Activated CD8-positive, alpha-beta memory T cell treated with anti-CD3 and anti-CD28 coated beads, Interleukin-2, amount 10 ng/mL, durations not matched to agents 7 days and 5 days (primary cell): Measurements from ENCODE around the gene NBL1. TPM values are rescaled to one million over a fixed set of nuclear protein-coding genes. Genes with fewer than 3 reads are reported as not detected.

Source experiments
- ATAC-seq: fragments of 150-1000 bp; cut with Tn5 transposase; one replicate; pipeline ENCODE4 v1.10.0; 2021; ENCODE audit warnings: moderate library complexity
- CTCF ChIA-PET: fragments of 350-600 bp; sonication (Branson Sonifier 250); formaldehyde crosslinking; loops from one replicate; lab custom pipeline; 2021; ENCODE audit warnings: antibody characterized with exemption; lab: Charles Lee
- DNase-seq: peaks from one replicate; pipeline ENCODE4 v3.0.0-alpha.2; 2020
- H3K27ac Mint-ChIP-seq: one replicate; pipeline ENCODE4 v1.8.0; 2021; ENCODE audit warnings: mild to moderate bottlenecking, mixed read lengths
- H3K27me3 Mint-ChIP-seq: one replicate; pipeline ENCODE4 v1.8.0; 2021; ENCODE audit warnings: mixed read lengths
- H3K36me3 Mint-ChIP-seq: one replicate; pipeline ENCODE4 v1.8.0; 2021; ENCODE audit warnings: mild to moderate bottlenecking, mixed read lengths
- H3K4me1 Mint-ChIP-seq: one replicate; pipeline ENCODE4 v1.8.0; 2021; ENCODE audit warnings: mixed read lengths
- H3K4me3 Mint-ChIP-seq: one replicate; pipeline ENCODE4 v1.8.0; 2021; ENCODE audit warnings: mild to moderate bottlenecking, moderate library complexity, mixed read lengths
- H3K9me3 Mint-ChIP-seq: one replicate; pipeline ENCODE4 v1.8.0; 2022; ENCODE audit warnings: low read depth, mixed read lengths
- total RNA-seq, 2 experiments: library from RNA; stranded (reverse); gene quantifications; one replicate each; pipeline ENCODE4 v1.2.3, GENCODE V29; 2021

The NBL1 gene
- total RNA-seq, 2 experiments from 2014 or later, result 39.4 to 49.8 TPM

- CTCF ChIA-PET, result interaction anchor here (3.8 kb wide), 1 partner anchor 11 kb away, joined by 22 read pairs; no protein-coding TSS in a partner anchor
- Mint-ChIP-seq H3K9me3 (no peaks in the 10 kb centered on the region), H3K27ac (no peak overlapping the region)
These were observed 28.1 kb downstream of the NBL1 start for GRCh38 chr1:19672237-19672636.

GRCh38 chr1:19675797-19676196 lies 31.7 kb downstream of the NBL1 start:
- peaks cover 3% of the 10 kb centered on the region for H3K27me3 Mint-ChIP-seq
- H3K4me1 Mint-ChIP-seq, result no peaks in the 10 kb centered on the region
- ATAC-seq (no peak), DNase-seq (no peak)
- no peak overlapping the region for H3K27ac Mint-ChIP-seq
- H3K4me3 Mint-ChIP-seq, result no peak overlapping the region
- H3K9me3 Mint-ChIP-seq, result no peaks in the 10 kb centered on the region
- H3K36me3 Mint-ChIP-seq, result no peaks in the 10 kb centered on the region
- CTCF ChIA-PET, result interaction anchor here (1.2 kb wide), 1 partner anchor 28 kb away, joined by 4 read pairs; no protein-coding TSS in a partner anchor

More at GRCh38 chr1:19672237-19672636, 28.1 kb downstream of the NBL1 start:
- no peaks in the 10 kb centered on the region for H3K36me3 Mint-ChIP-seq
- H3K27me3 Mint-ChIP-seq, result peaks cover 20% of the 10 kb centered on the region
- H3K4me1 Mint-ChIP-seq, result no peaks in the 10 kb centered on the region
- DNase-seq, result no peak
- no peak for ATAC-seq
- H3K4me3 Mint-ChIP-seq, result no peak overlapping the region

GRCh38 chr1:19676438-19676922 lies 32.4 kb downstream of the NBL1 start:
- DNase-seq, result no peak
- Mint-ChIP-seq H3K27me3 (peaks cover 3% of the 10 kb centered on the region), H3K9me3 (no peaks in the 10 kb centered on the region), H3K4me3 (no peak overlapping the region), H3K4me1 (no peaks in the 10 kb centered on the region), H3K27ac (no peak overlapping the region), H3K36me3 (no peaks in the 10 kb centered on the region)
- no peak for ATAC-seq
- CTCF ChIA-PET, result interaction anchor here (1.2 to 2.1 kb wide), 2 partner anchors 14 to 28 kb away, joined by 4 to 5 read pairs; no protein-coding TSS in a partner anchor

GRCh38 chr1:19678493-19678892 lies 34.4 kb downstream of the NBL1 start:
- Mint-ChIP-seq H3K4me1 (no peaks in the 10 kb centered on the region), H3K4me3 (no peak overlapping the region), H3K36me3 (no peaks in the 10 kb centered on the region), H3K27me3 (peaks cover 3% of the 10 kb centered on the region), H3K27ac (no peak overlapping the region), H3K9me3 (no peaks in the 10 kb centered on the region)
- DNase-seq (no peak), ATAC-seq (no peak)
- CTCF ChIA-PET, result interaction anchor here (2.1 kb wide), 1 partner anchor 16 kb away, joined by 5 read pairs; no protein-coding TSS in a partner anchor

GRCh38 chr1:19678931-19679453 lies 34.9 kb downstream of the NBL1 start:
- DNase-seq (no peak), ATAC-seq (no peak)
- CTCF ChIA-PET, result interaction anchor here (2.1 kb wide), 1 partner anchor 17 kb away, joined by 5 read pairs; no protein-coding TSS in a partner anchor
- Mint-ChIP-seq H3K36me3 (no peaks in the 10 kb centered on the region), H3K4me1 (no peaks in the 10 kb centered on the region), H3K9me3 (no peaks in the 10 kb centered on the region), H3K4me3 (no peak overlapping the region), H3K27ac (no peak overlapping the region), H3K27me3 (peaks cover 3% of the 10 kb centered on the region)

- Mint-ChIP-seq H3K27ac (no peak overlapping the region), H3K36me3 (no peaks in the 10 kb centered on the region), H3K27me3 (peaks cover 3% of the 10 kb centered on the region), H3K4me3 (no peak overlapping the region), H3K4me1 (no peaks in the 10 kb centered on the region), H3K9me3 (no peaks in the 10 kb centered on the region)
- ATAC-seq, result no peak
- CTCF ChIA-PET, result no interaction called here
- DNase-seq, result no peak
These were observed 35.6 kb downstream of the NBL1 start for GRCh38 chr1:19679691-19680090.

- DNase-seq (no peak), ATAC-seq (no peak)
- Mint-ChIP-seq H3K4me3 (no peak overlapping the region), H3K9me3 (no peaks in the 10 kb centered on the region), H3K27me3 (peaks cover 3% of the 10 kb centered on the region), H3K27ac (no peak overlapping the region), H3K4me1 (no peaks in the 10 kb centered on the region), H3K36me3 (no peaks in the 10 kb centered on the region)
- CTCF ChIA-PET, result interaction anchor here (1.3 to 2.5 kb wide), 2 partner anchors 19 to 27 kb away, joined by 4 to 7 read pairs; no protein-coding TSS in a partner anchor
These were observed 36.5 kb downstream of the NBL1 start for GRCh38 chr1:19680644-19681043.

- H3K4me1 Mint-ChIP-seq, result no peaks in the 10 kb centered on the region
- CTCF ChIA-PET, result interaction anchor here (1.3 to 2.5 kb wide), 2 partner anchors 20 to 23 kb away, joined by 3 to 7 read pairs; no protein-coding TSS in a partner anchor
- no peak for DNase-seq
- H3K27me3 Mint-ChIP-seq, result no peaks in the 10 kb centered on the region
- H3K27ac Mint-ChIP-seq, result no peak overlapping the region
- no peak overlapping the region for H3K4me3 Mint-ChIP-seq
- no peaks in the 10 kb centered on the region for H3K9me3 Mint-ChIP-seq
- ATAC-seq, result no peak
- H3K36me3 Mint-ChIP-seq, result peaks cover 2% of the 10 kb centered on the region
These were observed 38.1 kb downstream of the NBL1 start for GRCh38 chr1:19682257-19682656.

- DNase-seq (no peak), ATAC-seq (no peak)
- H3K9me3 Mint-ChIP-seq, result no peaks in the 10 kb centered on the region
- no peaks in the 10 kb centered on the region for H3K27me3 Mint-ChIP-seq
- H3K4me1 Mint-ChIP-seq, result peaks cover 5% of the 10 kb centered on the region
- CTCF ChIA-PET, result no interaction called here
- H3K36me3 Mint-ChIP-seq, result peaks cover 7% of the 10 kb centered on the region
- H3K27ac Mint-ChIP-seq, result no peak overlapping the region
- H3K4me3 Mint-ChIP-seq, result no peak overlapping the region
These were observed 38.8 kb downstream of the NBL1 start for GRCh38 chr1:19682901-19683300.

- no peak for ATAC-seq
- CTCF ChIA-PET, result no interaction called here
- H3K4me1 Mint-ChIP-seq, result peaks cover 10% of the 10 kb centered on the region
These were observed 39.2 kb downstream of the NBL1 start for GRCh38 chr1:19683351-19683750.

GRCh38 chr1:19684677-19685076 lies 40.6 kb downstream of the NBL1 start:
- Mint-ChIP-seq H3K27me3 (no peaks in the 10 kb centered on the region), H3K36me3 (peaks cover 21% of the 10 kb centered on the region), H3K9me3 (peaks cover 4% of the 10 kb centered on the region), H3K27ac (no peak overlapping the region), H3K4me3 (no peak overlapping the region), H3K4me1 (peaks cover 17% of the 10 kb centered on the region)
- ATAC-seq (no peak), DNase-seq (no peak)
- CTCF ChIA-PET, result interaction anchor here (1.1 kb wide), 1 partner anchor 17 kb away, joined by 4 read pairs; no protein-coding TSS in a partner anchor

More at GRCh38 chr1:19683351-19683750, 39.2 kb downstream of the NBL1 start:
- Mint-ChIP-seq H3K4me3 (no peak overlapping the region), H3K27me3 (no peaks in the 10 kb centered on the region), H3K27ac (no peak overlapping the region), H3K9me3 (no peaks in the 10 kb centered on the region), H3K36me3 (peaks cover 8% of the 10 kb centered on the region)
- no peak for DNase-seq

GRCh38 chr1:19685994-19686393 lies 41.9 kb downstream of the NBL1 start:
- DNase-seq, result no peak
- H3K27me3 Mint-ChIP-seq, result no peaks in the 10 kb centered on the region
- peaks cover 17% of the 10 kb centered on the region for H3K4me1 Mint-ChIP-seq
- no peak overlapping the region for H3K27ac Mint-ChIP-seq
- CTCF ChIA-PET, result no interaction called here
- no peak overlapping the region for H3K4me3 Mint-ChIP-seq
- peaks cover 6% of the 10 kb centered on the region for H3K9me3 Mint-ChIP-seq
- no peak for ATAC-seq
- H3K36me3 Mint-ChIP-seq, result peaks cover 33% of the 10 kb centered on the region

- Mint-ChIP-seq H3K4me3 (no peak overlapping the region), H3K27me3 (no peaks in the 10 kb centered on the region), H3K27ac (no peak overlapping the region), H3K4me1 (peaks cover 17% of the 10 kb centered on the region), H3K36me3 (peaks cover 45% of the 10 kb centered on the region), H3K9me3 (peaks cover 6% of the 10 kb centered on the region)
- DNase-seq (no peak), ATAC-seq (no peak)
- CTCF ChIA-PET, result interaction anchor here (0.9 to 1.9 kb wide), 3 partner anchors 25 to 812 kb away, joined by 3 to 8 read pairs (median 3); no protein-coding TSS in a partner anchor
These were observed 43.3 kb downstream of the NBL1 start for GRCh38 chr1:19687414-19687813.
